Measurements from ENCODE around the gene PRR23A.

The PRR23A gene

GRCh38 chr3:139005356-139005993 lies 593 bp downstream of the PRR23A start:
- H4K20me1 ChIP-seq (ENCODE audit: insufficient read depth, low read length), result no peaks in the 10 kb centered on the region
- TF ChIP-seq EZH2phosphoT487 (IDR thresholded peaks at IDR 0.05; ENCODE audit: low read depth), result no peak
- no peak for TF ChIP-seq CTCF (IDR thresholded peaks at IDR 0.05; ENCODE audit: low read depth, low read length)
- H3K9me3 ChIP-seq (ENCODE audit: insufficient read depth, low read length), result no peaks in the 10 kb centered on the region
- H3K27ac ChIP-seq (ENCODE audit: low read length), result no peak overlapping the region
- H3K4me1 ChIP-seq (ENCODE audit: low read length), result no peaks in the 10 kb centered on the region
- no peaks in the 10 kb centered on the region for H3K27me3 ChIP-seq (ENCODE audit: low read depth, low read length)
- no peak overlapping the region for H3K4me3 ChIP-seq (ENCODE audit: low read length)
- no peak overlapping the region for H3K9ac ChIP-seq (ENCODE audit: low read length)
- no peaks in the 10 kb centered on the region for H3K36me3 ChIP-seq (replicated peaks; ENCODE audit: low read depth, low read length)
- H2AFZ ChIP-seq (ENCODE audit: low read depth, low read length), result no peak overlapping the region
- no peaks in the 10 kb centered on the region for H3K79me2 ChIP-seq (ENCODE audit: low read length)
- no peak overlapping the region for H3K4me2 ChIP-seq (ENCODE audit: low read length)

- Histone ChIP-seq H3K27me3 (ENCODE audit: low read depth, low read length) (peaks cover 32% of the 10 kb centered on the region), H3K9ac (ENCODE audit: low read length) (no peak overlapping the region), H3K4me2 (ENCODE audit: low read length) (no peak overlapping the region), H3K27ac (ENCODE audit: low read length) (no peak overlapping the region), H3K4me1 (ENCODE audit: low read length) (no peaks in the 10 kb centered on the region), H3K36me3 (replicated peaks; ENCODE audit: low read depth, low read length) (no peaks in the 10 kb centered on the region), H4K20me1 (ENCODE audit: insufficient read depth, low read length) (no peaks in the 10 kb centered on the region), H3K4me3 (ENCODE audit: low read length) (no peak overlapping the region), H3K79me2 (ENCODE audit: low read length) (no peaks in the 10 kb centered on the region), H3K9me3 (ENCODE audit: insufficient read depth, low read length) (no peaks in the 10 kb centered on the region), H2AFZ (ENCODE audit: low read depth, low read length) (no peak overlapping the region)
- TF ChIP-seq EZH2phosphoT487 (IDR thresholded peaks at IDR 0.05; ENCODE audit: low read depth), result no peak
- TF ChIP-seq CTCF (IDR thresholded peaks at IDR 0.05; ENCODE audit: low read depth, low read length), result no peak
These were observed 10.4 kb downstream of the PRR23A start for GRCh38 chr3:138995706-138996105.

GRCh38 chr3:138987181-138987580 lies 18.9 kb downstream of the PRR23A start:
- H3K36me3 ChIP-seq (replicated peaks; ENCODE audit: low read depth, low read length), result no peaks in the 10 kb centered on the region

GRCh38 chr3:138985932-138986331 lies 20.1 kb downstream of the PRR23A start:
- no peaks in the 10 kb centered on the region for H4K20me1 ChIP-seq (ENCODE audit: insufficient read depth, low read length)
- no peaks in the 10 kb centered on the region for H3K36me3 ChIP-seq (replicated peaks; ENCODE audit: low read depth, low read length)
- TF ChIP-seq EZH2phosphoT487 (IDR thresholded peaks at IDR 0.05; ENCODE audit: low read depth) (no peak), CTCF (IDR thresholded peaks at IDR 0.05; ENCODE audit: low read depth, low read length) (no peak)
- H3K79me2 ChIP-seq (ENCODE audit: low read length), result no peaks in the 10 kb centered on the region
- peaks cover 3% of the 10 kb centered on the region; the same call in 1 of the 2 replicates for H3K27me3 ChIP-seq (ENCODE audit: low read depth, low read length)
- H3K9ac ChIP-seq (ENCODE audit: low read length), result no peak overlapping the region
- H3K27ac ChIP-seq (ENCODE audit: low read length), result no peak overlapping the region
- H3K4me2 ChIP-seq (ENCODE audit: low read length), result no peak overlapping the region
- no peaks in the 10 kb centered on the region for H3K9me3 ChIP-seq (ENCODE audit: insufficient read depth, low read length)
- H3K4me1 ChIP-seq (ENCODE audit: low read length), result no peaks in the 10 kb centered on the region
- H2AFZ ChIP-seq (ENCODE audit: low read depth, low read length), result no peak overlapping the region
- no peak overlapping the region for H3K4me3 ChIP-seq (ENCODE audit: low read length)

More at GRCh38 chr3:138987181-138987580, 18.9 kb downstream of the PRR23A start:
- Histone ChIP-seq H3K79me2 (ENCODE audit: low read length) (no peaks in the 10 kb centered on the region), H4K20me1 (ENCODE audit: insufficient read depth, low read length) (no peaks in the 10 kb centered on the region), H2AFZ (ENCODE audit: low read depth, low read length) (no peak overlapping the region), H3K27ac (ENCODE audit: low read length) (no peak overlapping the region), H3K4me3 (ENCODE audit: low read length) (no peak overlapping the region), H3K9me3 (ENCODE audit: insufficient read depth, low read length) (no peaks in the 10 kb centered on the region), H3K27me3 (ENCODE audit: low read depth, low read length) (0 out of 2 replicates have a peak, but pooled peaks cover under 1% of the 10 kb centered on the region), H3K4me2 (ENCODE audit: low read length) (no peak overlapping the region), H3K4me1 (ENCODE audit: low read length) (no peaks in the 10 kb centered on the region), H3K9ac (ENCODE audit: low read length) (no peak overlapping the region)
- no peak for TF ChIP-seq CTCF (IDR thresholded peaks at IDR 0.05; ENCODE audit: low read depth, low read length)

Data from OCI-LY3 (cell line).